ENCODE data around the gene USHBP1. TPM values are rescaled to one million over a fixed set of nuclear protein-coding genes. Genes with fewer than 3 reads are reported as not detected.

Gene USHBP1
- total and polyA plus RNA-seq, 2 of the 13 experiments (the other 11 are each of a cell fraction or from before 2014, with no cell fraction given), result 0.15 to 1.5 TPM

- TF ChIP-seq CEBPZ (IDR thresholded peaks at IDR 0.05; ENCODE audit: low read length), result no peak
- TF ChIP-seq AHR (CRISPR knock-in tag; IDR thresholded peaks at IDR 0.05), result no peak
- peak; percentile 46 for TF ChIP-seq RAD21 (CRISPR knock-in tag; IDR thresholded peaks at IDR 0.05)
- peak; percentile 68 for TF ChIP-seq STAG1 (CRISPR knock-in tag; IDR thresholded peaks at IDR 0.05)
- no peak for TF ChIP-seq ELF4 (CRISPR knock-in tag; IDR thresholded peaks at IDR 0.05; ENCODE audit: borderline replicate concordance)
- TF ChIP-seq ZNF792 (CRISPR knock-in tag; IDR thresholded peaks at IDR 0.05), result no peak
- no peak for TF ChIP-seq THAP8 (CRISPR knock-in tag; IDR thresholded peaks at IDR 0.05; ENCODE audit: borderline replicate concordance)
- peak; percentile 18 for TF ChIP-seq TEAD3 (CRISPR knock-in tag; optimal IDR thresholded peaks at IDR 0.05; ENCODE audit: borderline replicate concordance)
- TF ChIP-seq SSRP1 (CRISPR knock-in tag; IDR thresholded peaks at IDR 0.05), result no peak
- 0 out of 2 replicates have a peak, but pooled peaks have one; percentile 13 for TF ChIP-seq HDAC2 (CRISPR knock-in tag; IDR thresholded peaks at IDR 0.05)
- no peak for TF ChIP-seq FOXP4 (CRISPR knock-in tag; IDR thresholded peaks at IDR 0.05)
Observed at GRCh38 chr19:17292301-17293074, 27.9 kb upstream of the USHBP1 start (continued).

Measured in HepG2 (cell line).